ENCODE data around the gene ABL1. TPM values are rescaled to one million over a fixed set of nuclear protein-coding genes. Genes with fewer than 3 reads are reported as not detected.

The ABL1 gene
- polyA plus RNA-seq, 3 donors: 4.5 to 14.5 (median 8.0) TPM

- no peak overlapping the region for H3K27ac ChIP-seq (ENCODE audit: low read depth in 1 of 2, low read length in 2 of 2)
- TF ChIP-seq CTCF (IDR thresholded peaks at IDR 0.05): no peak
- H2AFZ ChIP-seq (ENCODE audit: insufficient read depth, low read depth, low read length, poor library complexity, severe bottlenecking): no peak overlapping the region
- H3K9ac ChIP-seq (ENCODE audit: insufficient read depth, low read length, poor library complexity, severe bottlenecking): no peak overlapping the region
- H3K27me3 Mint-ChIP-seq (ENCODE audit: low read depth in 3 of 3): peaks cover 0 to 3% (median 3%) of the 10 kb centered on the region in 3 donors
- intact Hi-C loops (cut with micrococcal nuclease): no loop called here
- no peaks in the 10 kb centered on the region for H3K27me3 ChIP-seq (ENCODE audit: control insufficient read depth in 2 of 2, insufficient read depth in 2 of 2, low read length in 2 of 2)
- peaks cover 7% of the 10 kb centered on the region for H3K79me2 ChIP-seq (ENCODE audit: insufficient read depth, low read length)
- peaks cover 24% of the 10 kb centered on the region for H4K20me1 ChIP-seq (ENCODE audit: insufficient read depth, low read length)
- peaks cover 0 to 11% (median 9%) of the 10 kb centered on the region in 7 donors for H3K9me3 Mint-ChIP-seq
- H3K4me3 ChIP-seq (replicated peaks in 1 of 3; ENCODE audit: low read depth in 2 of 3, low read length in 3 of 3): no peak overlapping the region
- H3K4me3 Mint-ChIP-seq: no peak overlapping the region
- peaks cover 11% of the 10 kb centered on the region in 2 donors for H3K4me1 ChIP-seq (ENCODE audit: control insufficient read depth in 1 of 2, insufficient read depth in 2 of 2, low read length in 2 of 2)
- peaks cover 5% of the 10 kb centered on the region in 2 donors for H3K36me3 Mint-ChIP-seq
- peaks cover 0 to 5% of the 10 kb centered on the region in 2 donors for H3K9me3 ChIP-seq (replicated peaks in 1 of 2; ENCODE audit: control insufficient read depth in 1 of 2, insufficient read depth in 1 of 2, low read length in 2 of 2)
- WGBS (ENCODE audit: insufficient coverage): no CpG with 5 or more reads among the region's 3 CpGs
- H3K4me1 Mint-ChIP-seq: peaks cover 15% of the 10 kb centered on the region
- DNase-seq: no peak
- peak overlapping the region in 1 of 7 donors; percentile 12 for H3K27ac Mint-ChIP-seq
- no peak overlapping the region for H3K4me2 ChIP-seq (replicated peaks; ENCODE audit: extremely low read depth, low read length, poor library complexity, severe bottlenecking)
- no peaks in the 10 kb centered on the region for H3K36me3 ChIP-seq (replicated peaks in 1 of 2; ENCODE audit: control insufficient read depth in 1 of 2, insufficient read depth in 2 of 2, low read length in 2 of 2)
These were observed 4.8 kb upstream of the ABL1 start for GRCh38 chr9:130830231-130830760.

GRCh38 chr9:130831077-130831476 is 4.0 kb upstream of the ABL1 start:
- H3K9me3 ChIP-seq (replicated peaks in 1 of 2; ENCODE audit: control insufficient read depth in 1 of 2, insufficient read depth in 1 of 2, low read length in 2 of 2): peaks cover 0 to 5% of the 10 kb centered on the region in 2 donors
- H3K27ac ChIP-seq (ENCODE audit: low read depth in 1 of 2, low read length in 2 of 2): no peak overlapping the region
- no peak for TF ChIP-seq CTCF (IDR thresholded peaks at IDR 0.05)
- H4K20me1 ChIP-seq (ENCODE audit: insufficient read depth, low read length): peaks cover 31% of the 10 kb centered on the region
- no peak overlapping the region for H3K9ac ChIP-seq (ENCODE audit: insufficient read depth, low read length, poor library complexity, severe bottlenecking)
- intact Hi-C loops (cut with micrococcal nuclease): no loop called here
- no peaks in the 10 kb centered on the region for H3K36me3 ChIP-seq (replicated peaks in 1 of 2; ENCODE audit: control insufficient read depth in 1 of 2, insufficient read depth in 2 of 2, low read length in 2 of 2)
- no peak overlapping the region for H3K4me3 Mint-ChIP-seq
- no peaks in the 10 kb centered on the region for H3K27me3 ChIP-seq (ENCODE audit: control insufficient read depth in 2 of 2, insufficient read depth in 2 of 2, low read length in 2 of 2)
- H3K4me2 ChIP-seq (replicated peaks; ENCODE audit: extremely low read depth, low read length, poor library complexity, severe bottlenecking): no peak overlapping the region
- H2AFZ ChIP-seq (ENCODE audit: insufficient read depth, low read depth, low read length, poor library complexity, severe bottlenecking): no peak overlapping the region
- H3K27ac Mint-ChIP-seq: no peak overlapping the region
- no peak overlapping the region for H3K4me3 ChIP-seq (replicated peaks in 1 of 3; ENCODE audit: low read depth in 2 of 3, low read length in 3 of 3)
- no peak for DNase-seq
- peaks cover 5% of the 10 kb centered on the region in 2 donors for H3K36me3 Mint-ChIP-seq
- peaks cover 15% of the 10 kb centered on the region for H3K79me2 ChIP-seq (ENCODE audit: insufficient read depth, low read length)
- H3K4me1 ChIP-seq (ENCODE audit: control insufficient read depth in 1 of 2, insufficient read depth in 2 of 2, low read length in 2 of 2): peaks cover 15 to 17% of the 10 kb centered on the region in 2 donors
- peaks cover 0 to 11% (median 9%) of the 10 kb centered on the region in 7 donors for H3K9me3 Mint-ChIP-seq
- peaks cover 21% of the 10 kb centered on the region for H3K4me1 Mint-ChIP-seq
- H3K27me3 Mint-ChIP-seq (ENCODE audit: low read depth in 3 of 3): peaks cover 0 to 3% (median 3%) of the 10 kb centered on the region in 3 donors
